Measurements from ENCODE around the gene SZRD1.

SZRD1 gene

DNA sequence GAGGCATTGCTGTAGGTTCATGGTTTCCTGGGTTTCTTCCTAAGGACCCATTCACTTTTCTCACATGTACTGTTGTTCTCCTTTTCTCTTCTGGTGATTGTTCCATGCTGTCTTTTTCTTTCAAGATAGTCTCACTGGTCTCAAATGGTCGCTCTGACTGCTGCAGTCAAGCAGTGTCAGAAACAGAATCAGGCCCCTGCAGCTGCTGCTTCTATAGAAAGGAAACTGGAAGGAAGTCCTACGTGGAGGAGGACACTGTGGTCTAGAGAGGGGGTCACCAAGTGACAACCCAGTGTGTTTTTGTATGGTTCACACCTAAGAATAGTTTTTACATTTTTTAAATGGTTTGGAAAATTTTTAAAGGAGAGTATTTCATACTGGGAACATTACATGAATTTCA lies 75.9 kb downstream of the SZRD1 start:
- POLR2A ChIA-PET, result no interaction called here
- TF ChIP-seq, protein P1, sequence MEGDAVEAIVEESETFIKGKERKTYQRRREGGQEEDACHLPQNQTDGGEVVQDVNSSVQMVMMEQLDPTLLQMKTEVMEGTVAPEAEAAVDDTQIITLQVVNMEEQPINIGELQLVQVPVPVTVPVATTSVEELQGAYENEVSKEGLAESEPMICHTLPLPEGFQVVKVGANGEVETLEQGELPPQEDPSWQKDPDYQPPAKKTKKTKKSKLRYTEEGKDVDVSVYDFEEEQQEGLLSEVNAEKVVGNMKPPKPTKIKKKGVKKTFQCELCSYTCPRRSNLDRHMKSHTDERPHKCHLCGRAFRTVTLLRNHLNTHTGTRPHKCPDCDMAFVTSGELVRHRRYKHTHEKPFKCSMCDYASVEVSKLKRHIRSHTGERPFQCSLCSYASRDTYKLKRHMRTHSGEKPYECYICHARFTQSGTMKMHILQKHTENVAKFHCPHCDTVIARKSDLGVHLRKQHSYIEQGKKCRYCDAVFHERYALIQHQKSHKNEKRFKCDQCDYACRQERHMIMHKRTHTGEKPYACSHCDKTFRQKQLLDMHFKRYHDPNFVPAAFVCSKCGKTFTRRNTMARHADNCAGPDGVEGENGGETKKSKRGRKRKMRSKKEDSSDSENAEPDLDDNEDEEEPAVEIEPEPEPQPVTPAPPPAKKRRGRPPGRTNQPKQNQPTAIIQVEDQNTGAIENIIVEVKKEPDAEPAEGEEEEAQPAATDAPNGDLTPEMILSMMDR (IDR thresholded peaks at IDR 0.05; ENCODE audit: insufficient read depth, low read length, missing control alignments), result no peak

DNA sequence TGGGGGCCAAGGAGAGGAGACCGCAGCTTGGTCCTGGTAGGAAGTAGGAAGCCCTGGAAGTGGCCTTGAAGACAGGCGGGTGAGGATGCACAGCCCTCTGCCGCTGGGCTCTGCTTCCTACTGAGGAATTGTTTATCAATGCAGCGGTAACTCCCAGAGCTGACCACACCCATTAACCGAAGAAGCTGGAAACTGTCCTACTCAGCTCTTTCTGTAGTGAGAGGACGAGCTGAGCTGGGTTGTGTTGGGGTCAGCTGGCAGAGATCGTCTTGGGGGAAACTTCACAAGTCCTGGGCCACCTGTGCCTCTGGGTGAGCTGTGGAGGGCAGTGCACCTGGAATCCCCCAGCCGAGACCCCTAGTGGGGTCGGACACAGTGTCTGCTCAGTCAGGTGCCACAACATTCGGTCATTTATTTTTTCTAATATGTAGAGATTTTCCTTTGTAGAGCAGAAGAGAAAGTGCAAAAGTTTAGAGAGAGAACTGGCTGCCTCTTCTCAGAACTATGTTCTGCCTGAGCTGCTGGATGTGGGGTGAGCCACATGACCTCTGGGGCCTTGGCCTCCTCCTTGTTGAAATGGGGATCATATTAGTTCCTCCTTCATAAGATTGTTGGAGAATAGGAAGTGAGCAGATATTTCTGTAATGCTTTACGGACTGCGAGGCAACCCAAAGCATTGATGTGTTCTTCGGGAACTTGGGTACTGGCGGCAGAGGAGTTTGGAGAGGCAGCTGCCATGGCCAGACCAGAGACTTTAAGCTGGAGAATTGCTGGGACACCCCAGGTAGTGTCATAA lies 77.1 kb downstream of the SZRD1 start:
- CTCF ChIA-PET, result interaction anchor here (0.6 kb wide), 1 partner anchor 54 kb away, joined by 3 read pairs; no protein-coding TSS in a partner anchor
- DNase-seq (ENCODE audit: low read depth, low spot score), result no peak
- no peak overlapping the region for H3K4me3 ChIP-seq (ENCODE audit: low read depth, low read length)
- POLR2A ChIA-PET, result no interaction called here
- TF ChIP-seq, protein P1 (IDR thresholded peaks at IDR 0.05; ENCODE audit: insufficient read depth, low read length, missing control alignments), result no peak

More for the DNA sequence above, 75.9 kb downstream of the SZRD1 start:
- H3K4me3 ChIP-seq (ENCODE audit: low read depth, low read length), result no peak overlapping the region
- DNase-seq (ENCODE audit: low read depth, low spot score), result no peak
- CTCF ChIA-PET, result interaction anchor here (0.8 kb wide), 1 partner anchor 39 kb away, joined by 3 read pairs; no protein-coding TSS in a partner anchor

DNA sequence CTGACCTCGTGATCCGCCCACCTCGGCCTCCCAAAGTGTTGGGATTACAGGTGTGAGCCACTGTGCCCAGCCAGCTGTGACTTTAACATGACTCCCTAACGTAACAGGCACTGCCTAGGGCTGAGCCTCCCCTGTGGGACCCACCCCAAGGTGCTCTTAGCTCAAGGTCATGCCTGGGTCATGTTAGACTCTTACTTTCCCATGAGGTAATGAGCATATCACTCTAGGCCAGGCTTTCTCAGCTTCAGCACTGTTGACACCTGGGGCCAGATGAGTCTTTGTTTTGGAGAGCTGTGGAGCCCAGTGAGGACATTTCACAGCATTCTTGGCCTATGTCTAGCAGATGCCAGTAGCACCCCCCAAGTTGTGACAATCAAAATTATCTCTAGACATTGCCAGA lies 78.0 kb downstream of the SZRD1 start:
- POLR2A ChIA-PET, result no interaction called here
- TF ChIP-seq, protein P1 (IDR thresholded peaks at IDR 0.05; ENCODE audit: insufficient read depth, low read length, missing control alignments), result no peak
- CTCF ChIA-PET, result interaction anchor here (0.6 kb wide), 1 partner anchor 55 kb away, joined by 3 read pairs; no protein-coding TSS in a partner anchor

DNA sequence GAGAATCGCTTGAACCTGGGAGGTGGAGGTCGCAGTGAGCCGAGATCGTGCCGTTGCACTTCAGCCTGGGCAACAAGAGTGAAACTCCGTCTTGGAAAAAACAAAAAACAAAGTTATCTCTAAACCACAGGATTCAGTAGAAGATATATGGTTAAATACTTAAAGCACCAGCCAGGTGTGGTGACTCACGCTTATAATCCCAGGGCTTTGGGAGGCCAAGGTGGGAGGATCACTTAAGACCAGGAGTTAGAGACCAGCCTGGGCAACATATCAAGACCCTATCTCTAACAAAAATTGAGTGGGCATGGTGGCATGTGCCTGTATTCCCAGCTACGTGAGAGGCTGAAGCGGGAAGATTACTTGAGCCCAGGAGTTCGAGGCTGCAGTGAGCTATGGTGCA lies 79.1 kb downstream of the SZRD1 start:
- no peak overlapping the region for H3K4me3 ChIP-seq (ENCODE audit: low read depth, low read length)
- ChIA-PET POLR2A (interaction anchor here (0.6 kb wide), 1 partner anchor 22 kb away, joined by 3 read pairs; no protein-coding TSS in a partner anchor), CTCF (no interaction called here)
- TF ChIP-seq, protein P1 (IDR thresholded peaks at IDR 0.05; ENCODE audit: insufficient read depth, low read length, missing control alignments), result no peak
- no peak for DNase-seq (ENCODE audit: low read depth, low spot score)

More for the DNA sequence above, 78.0 kb downstream of the SZRD1 start:
- DNase-seq (ENCODE audit: low read depth, low spot score), result no peak
- no peak overlapping the region for H3K4me3 ChIP-seq (ENCODE audit: low read depth, low read length)

DNA sequence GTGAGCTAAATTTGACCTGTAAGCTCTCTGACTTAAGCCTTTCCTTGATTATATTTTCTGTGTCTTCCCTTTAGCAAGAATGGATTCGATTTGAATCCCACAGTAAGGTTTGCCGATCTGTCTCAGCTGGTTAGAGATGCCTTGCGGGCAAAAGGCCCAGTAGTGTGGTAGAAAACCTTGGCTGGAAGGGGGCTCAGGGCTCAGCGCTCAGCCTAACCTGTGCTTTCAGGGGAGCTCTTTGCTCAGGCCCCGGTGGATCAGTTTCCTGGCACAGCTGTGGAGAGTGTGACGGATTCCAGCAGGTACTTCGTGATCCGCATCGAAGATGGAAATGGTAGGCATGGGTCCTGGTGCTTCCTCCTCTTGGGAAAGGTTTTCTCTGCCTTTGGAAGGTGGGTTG lies 80.6 kb downstream of the SZRD1 start:
- CTCF ChIA-PET, result no interaction called here
- TF ChIP-seq, protein P1 (IDR thresholded peaks at IDR 0.05; ENCODE audit: insufficient read depth, low read length, missing control alignments), result no peak
- DNase-seq (ENCODE audit: low read depth, low spot score), result no peak
- H3K4me3 ChIP-seq (ENCODE audit: low read depth, low read length), result no peak overlapping the region
- POLR2A ChIA-PET, result no interaction called here
